Activated CD4-positive, alpha-beta T cell treated with anti-CD3 and anti-CD28 coated beads for 36 hours (primary cell): ENCODE data around the gene MAB21L4. TPM values are rescaled to one million over a fixed set of nuclear protein-coding genes. Genes with fewer than 3 reads are reported as not detected.
"Not testable (repeated sequence)": the region's sequence is repeated elsewhere in the genome, so short reads cannot be mapped to it uniquely, and the experiment has no call there.

ENCODE experiments used
- ATAC-seq: fragments of 200-7000 bp; cut with Tn5 transposase; one replicate; pipeline ENCODE4 v1.10.0; 2021; ENCODE audit warnings: mild to moderate bottlenecking, moderate library complexity
- CTCF ChIA-PET: fragments of 350-600 bp; sonication (Branson Sonifier 250); formaldehyde crosslinking; loops from one replicate; lab custom pipeline; 2021; ENCODE audit warnings: antibody characterized with exemption; lab: Charles Lee
- POLR2A ChIA-PET: fragments of 350-600 bp; sonication (Branson Sonifier 250); formaldehyde crosslinking; loops from one replicate; lab custom pipeline; 2021; ENCODE audit warnings: antibody characterized with exemption, inconsistent platforms; lab: Charles Lee
- DNase-seq: peaks from one replicate; pipeline ENCODE4 v3.0.0-alpha.2; 2020
- H3K27ac Mint-ChIP-seq: one replicate; pipeline ENCODE4 v1.8.0; 2021; ENCODE audit warnings: mixed read lengths
- H3K27me3 Mint-ChIP-seq: one replicate; pipeline ENCODE4 v1.8.0; 2021; ENCODE audit warnings: mixed read lengths
- H3K36me3 Mint-ChIP-seq: one replicate; pipeline ENCODE4 v1.8.0; 2021; ENCODE audit warnings: low read depth, mixed read lengths
- H3K4me1 Mint-ChIP-seq: one replicate; pipeline ENCODE4 v1.8.0; 2021; ENCODE audit warnings: mixed read lengths
- H3K4me3 Mint-ChIP-seq: one replicate; pipeline ENCODE4 v1.8.0; 2021; ENCODE audit warnings: mild to moderate bottlenecking, moderate library complexity, mixed read lengths
- H3K9me3 Mint-ChIP-seq: one replicate; pipeline ENCODE4 v1.8.0; 2021; ENCODE audit warnings: low read depth, mixed read lengths
- intact Hi-C, 2 experiments: fragments of 100-400 bp; cut with DNase I in 1 of 2; cut with micrococcal nuclease in 1 of 2; formaldehyde crosslinking; loops; one replicate each; pipeline versions ENCODE4 v1.14.2 to v1.15.1; 2022 to 2024; cut with DNase I, micrococcal nuclease
- total RNA-seq, 2 experiments: library from RNA; stranded (reverse); gene quantifications; one replicate each; pipeline ENCODE4 v1.2.3, GENCODE V29; 2021

MAB21L4 gene
- total RNA-seq, 2 experiments from 2014 or later: not detected

GRCh38 chr2:240851078-240851991, 44.6 kb downstream of the MAB21L4 start:
- H3K4me3 Mint-ChIP-seq: no peak overlapping the region
- DNase-seq (peak; percentile 91), ATAC-seq (peak; percentile 97)
- ChIA-PET CTCF (interaction anchor here (0.7 to 1.7 kb wide), 9 partner anchors 9 to 759 kb away, joined by 3 to 9 read pairs (median 4); partner anchors contain the start of gene MAB21L4), POLR2A (no interaction called here)
- no peaks in the 10 kb centered on the region for H3K4me1 Mint-ChIP-seq
- H3K36me3 Mint-ChIP-seq: no peaks in the 10 kb centered on the region
- H3K9me3 Mint-ChIP-seq: peaks cover 11% of the 10 kb centered on the region
- no peak overlapping the region for H3K27ac Mint-ChIP-seq
- H3K27me3 Mint-ChIP-seq: peaks cover 3% of the 10 kb centered on the region
- intact Hi-C loops: loop anchor here in 1 of 2 experiments (2.0 to 5.0 kb wide), 5 partner anchors 301 to 1026 kb away; partner anchors contain the start of genes D2HGDH and PPP1R7

GRCh38 chr2:240850756-240851077, 45.2 kb downstream of the MAB21L4 start:
- intact Hi-C loops: loop anchor here in 1 of 2 experiments (2.0 to 5.0 kb wide), 5 partner anchors 302 to 1027 kb away; partner anchors contain the start of genes D2HGDH and PPP1R7
- no peak for ATAC-seq

GRCh38 chr2:240850026-240850425, 45.9 kb downstream of the MAB21L4 start:
- intact Hi-C loops: loop anchor here in 1 of 2 experiments (2.0 to 5.0 kb wide), 5 partner anchors 302 to 1027 kb away; partner anchors contain the start of genes D2HGDH and PPP1R7
- Mint-ChIP-seq H3K4me1 (no peaks in the 10 kb centered on the region), H3K4me3 (no peak overlapping the region), H3K9me3 (peaks cover 9% of the 10 kb centered on the region), H3K27ac (no peak overlapping the region), H3K27me3 (peaks cover 3% of the 10 kb centered on the region), H3K36me3 (no peaks in the 10 kb centered on the region)
- POLR2A ChIA-PET: no interaction called here
- DNase-seq (no peak), ATAC-seq (no peak)
- CTCF ChIA-PET: interaction anchor here (0.9 kb wide), 1 partner anchor 9 kb away, joined by 3 read pairs; no protein-coding TSS in a partner anchor

More at GRCh38 chr2:240850756-240851077, 45.2 kb downstream of the MAB21L4 start:
- CTCF ChIA-PET: interaction anchor here (1.4 to 1.7 kb wide), 5 partner anchors 10 to 760 kb away, joined by 4 to 9 read pairs (median 5); no protein-coding TSS in a partner anchor
- H3K9me3 Mint-ChIP-seq: peaks cover 11% of the 10 kb centered on the region
- H3K27ac Mint-ChIP-seq: no peak overlapping the region
- H3K36me3 Mint-ChIP-seq: no peaks in the 10 kb centered on the region
- no peak overlapping the region for H3K4me3 Mint-ChIP-seq
- no peaks in the 10 kb centered on the region for H3K4me1 Mint-ChIP-seq
- POLR2A ChIA-PET: no interaction called here
- DNase-seq: no peak
- peaks cover 3% of the 10 kb centered on the region for H3K27me3 Mint-ChIP-seq

GRCh38 chr2:240848900-240849680, 46.9 kb downstream of the MAB21L4 start:
- CTCF ChIA-PET: interaction anchor here (0.9 kb wide), 1 partner anchor 9 kb away, joined by 3 read pairs; no protein-coding TSS in a partner anchor
- Mint-ChIP-seq H3K4me1 (no peaks in the 10 kb centered on the region), H3K27ac (no peak overlapping the region), H3K9me3 (peaks cover under 1% of the 10 kb centered on the region), H3K27me3 (peaks cover 3% of the 10 kb centered on the region), H3K36me3 (no peaks in the 10 kb centered on the region), H3K4me3 (no peak overlapping the region)
- DNase-seq: no peak
- intact Hi-C loops: no loop called here
- POLR2A ChIA-PET: no interaction called here
- no peak for ATAC-seq

- intact Hi-C loops: no loop called here
- no peaks in the 10 kb centered on the region for H3K4me1 Mint-ChIP-seq
- H3K36me3 Mint-ChIP-seq: no peaks in the 10 kb centered on the region
- H3K9me3 Mint-ChIP-seq: no peaks in the 10 kb centered on the region
- H3K27me3 Mint-ChIP-seq: peaks cover 3% of the 10 kb centered on the region
- CTCF ChIA-PET: no interaction called here
- POLR2A ChIA-PET: no interaction called here
- no peak overlapping the region for H3K4me3 Mint-ChIP-seq
- ATAC-seq (no peak), DNase-seq (no peak)
- no peak overlapping the region for H3K27ac Mint-ChIP-seq
Measured at GRCh38 chr2:240847817-240848216, 48.1 kb downstream of the MAB21L4 start.

- no peak for DNase-seq
- POLR2A ChIA-PET: no interaction called here
- no peak overlapping the region for H3K27ac Mint-ChIP-seq
- no peaks in the 10 kb centered on the region for H3K9me3 Mint-ChIP-seq
- no peaks in the 10 kb centered on the region for H3K4me1 Mint-ChIP-seq
- no peak overlapping the region for H3K4me3 Mint-ChIP-seq
- intact Hi-C loops: no loop called here
- no peak for ATAC-seq
- H3K36me3 Mint-ChIP-seq: no peaks in the 10 kb centered on the region
- peaks cover 3% of the 10 kb centered on the region for H3K27me3 Mint-ChIP-seq
- CTCF ChIA-PET: no interaction called here
Measured at GRCh38 chr2:240846873-240847595, 48.9 kb downstream of the MAB21L4 start.

GRCh38 chr2:240846309-240846708, 49.6 kb downstream of the MAB21L4 start:
- H3K4me3 Mint-ChIP-seq, CTCF ChIA-PET, H3K27me3 Mint-ChIP-seq, H3K4me1 Mint-ChIP-seq, H3K9me3 Mint-ChIP-seq, intact Hi-C loops, ATAC-seq, H3K36me3 Mint-ChIP-seq, POLR2A ChIA-PET, H3K27ac Mint-ChIP-seq, DNase-seq: not testable (repeated sequence)

GRCh38 chr2:240840435-240841060, 55.4 kb downstream of the MAB21L4 start:
- no peak overlapping the region for H3K4me3 Mint-ChIP-seq
- POLR2A ChIA-PET: no interaction called here
- intact Hi-C loops: loop anchor here in 1 of 2 experiments (5.0 kb wide), 1 partner anchor 328 kb away; no protein-coding TSS in a partner anchor
- H3K9me3 Mint-ChIP-seq: no peaks in the 10 kb centered on the region
- no peak overlapping the region for H3K27ac Mint-ChIP-seq
- no peaks in the 10 kb centered on the region for H3K36me3 Mint-ChIP-seq
- CTCF ChIA-PET: interaction anchor here (0.7 to 2.0 kb wide), 7 partner anchors 9 to 326 kb away, joined by 3 to 8 read pairs (median 4); no protein-coding TSS in a partner anchor
- ATAC-seq (peak; percentile 66), DNase-seq (peak; percentile 52)
- H3K27me3 Mint-ChIP-seq: peaks cover 4% of the 10 kb centered on the region
- H3K4me1 Mint-ChIP-seq: no peaks in the 10 kb centered on the region

GRCh38 chr2:240839152-240840143, 56.5 kb downstream of the MAB21L4 start:
- intact Hi-C loops: loop anchor here in 1 of 2 experiments (5.0 kb wide), 1 partner anchor 327 kb away; no protein-coding TSS in a partner anchor

More at GRCh38 chr2:240839152-240840143, 56.5 kb downstream of the MAB21L4 start:
- H3K27me3 Mint-ChIP-seq: peaks cover 4% of the 10 kb centered on the region
- H3K4me3 Mint-ChIP-seq: no peak overlapping the region
- no peaks in the 10 kb centered on the region for H3K36me3 Mint-ChIP-seq
- H3K9me3 Mint-ChIP-seq: no peaks in the 10 kb centered on the region
- CTCF ChIA-PET: interaction anchor here (0.7 to 2.0 kb wide), 5 partner anchors 11 to 325 kb away, joined by 3 to 8 read pairs (median 4); no protein-coding TSS in a partner anchor
- POLR2A ChIA-PET: no interaction called here
- no peak for DNase-seq
- H3K27ac Mint-ChIP-seq: no peak overlapping the region
- no peaks in the 10 kb centered on the region for H3K4me1 Mint-ChIP-seq
- no peak for ATAC-seq
